ENCODE measurements around the gene EXOSC10. TPM values are rescaled to one million over a fixed set of nuclear protein-coding genes. Genes with fewer than 3 reads are reported as not detected.

Gene EXOSC10
- total and polyA plus RNA-seq, 12 donors: 25.5 to 107 (median 41.1) TPM

DNA sequence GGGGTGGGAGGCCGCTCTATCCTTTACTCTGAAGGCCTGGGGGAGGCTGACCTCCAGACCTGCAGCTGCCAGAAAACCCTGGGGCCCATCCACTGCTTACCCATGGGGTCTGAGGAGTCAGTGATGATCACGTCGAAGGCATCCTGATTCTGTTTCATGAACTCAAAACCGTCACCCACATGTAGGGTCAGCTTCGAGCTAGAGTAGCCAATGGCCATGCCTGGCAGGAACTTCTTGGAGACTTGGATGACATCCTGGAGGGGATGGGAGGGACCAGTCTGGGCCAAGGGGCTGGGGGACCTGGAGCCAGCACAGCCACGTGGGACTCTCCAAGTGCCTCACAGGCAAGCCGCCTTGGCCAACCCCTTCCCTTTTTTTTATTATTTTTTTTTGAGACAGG is 43.2 kb downstream of the EXOSC10 start:
- no peak for TF ChIP-seq POLR2A (IDR thresholded peaks at IDR 0.05)
- TF ChIP-seq, protein P1, sequence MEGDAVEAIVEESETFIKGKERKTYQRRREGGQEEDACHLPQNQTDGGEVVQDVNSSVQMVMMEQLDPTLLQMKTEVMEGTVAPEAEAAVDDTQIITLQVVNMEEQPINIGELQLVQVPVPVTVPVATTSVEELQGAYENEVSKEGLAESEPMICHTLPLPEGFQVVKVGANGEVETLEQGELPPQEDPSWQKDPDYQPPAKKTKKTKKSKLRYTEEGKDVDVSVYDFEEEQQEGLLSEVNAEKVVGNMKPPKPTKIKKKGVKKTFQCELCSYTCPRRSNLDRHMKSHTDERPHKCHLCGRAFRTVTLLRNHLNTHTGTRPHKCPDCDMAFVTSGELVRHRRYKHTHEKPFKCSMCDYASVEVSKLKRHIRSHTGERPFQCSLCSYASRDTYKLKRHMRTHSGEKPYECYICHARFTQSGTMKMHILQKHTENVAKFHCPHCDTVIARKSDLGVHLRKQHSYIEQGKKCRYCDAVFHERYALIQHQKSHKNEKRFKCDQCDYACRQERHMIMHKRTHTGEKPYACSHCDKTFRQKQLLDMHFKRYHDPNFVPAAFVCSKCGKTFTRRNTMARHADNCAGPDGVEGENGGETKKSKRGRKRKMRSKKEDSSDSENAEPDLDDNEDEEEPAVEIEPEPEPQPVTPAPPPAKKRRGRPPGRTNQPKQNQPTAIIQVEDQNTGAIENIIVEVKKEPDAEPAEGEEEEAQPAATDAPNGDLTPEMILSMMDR (IDR thresholded peaks at IDR 0.05): no peak
- Histone ChIP-seq H3K36me3 (replicated peaks in 1 of 2) (peaks cover 0 to 23% of the 10 kb centered on the region in 2 donors), H3K27ac (no peak overlapping the region), H3K4me3 (no peak overlapping the region), H3K4me1 (replicated peaks in 1 of 2) (peaks cover 15 to 20% of the 10 kb centered on the region in 2 donors), H3K9me3 (replicated peaks in 1 of 3) (no peaks in the 10 kb centered on the region), H3K27me3 (no peaks in the 10 kb centered on the region)
- 91 to 97% (median 93%) methylated on average over 6 to 7 of the region's 7 CpGs for WGBS, 4 donors
- no peak for DNase-seq
- intact Hi-C loops (cut with DNase I): no loop called here

DNA sequence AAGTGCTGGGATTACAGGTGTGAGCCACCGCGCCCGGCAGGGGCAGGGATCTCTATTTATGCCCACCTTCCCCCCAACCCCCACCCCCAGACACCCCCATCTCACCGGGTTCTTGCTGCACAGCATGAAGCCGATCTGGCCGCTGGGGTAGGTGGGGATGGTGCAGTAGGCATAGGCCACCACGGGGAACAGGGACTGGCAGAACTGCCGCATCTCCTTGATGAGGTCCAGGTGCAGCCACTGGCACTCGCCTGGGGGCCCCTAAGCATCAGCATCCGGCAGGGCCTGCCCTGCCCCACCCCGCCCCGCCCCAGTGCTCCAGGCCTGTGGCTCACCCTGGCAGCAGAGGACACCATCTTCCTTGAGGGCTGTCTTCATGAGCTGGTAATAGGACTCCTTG is 44.0 kb downstream of the EXOSC10 start:
- no peak overlapping the region for H3K27ac ChIP-seq
- 90 to 96% (median 92%) methylated on average over 4 to 12 of the region's 12 CpGs for WGBS, 4 donors
- H3K4me1 ChIP-seq (replicated peaks in 1 of 2): peaks cover 10 to 12% of the 10 kb centered on the region in 2 donors
- no peaks in the 10 kb centered on the region for H3K9me3 ChIP-seq (replicated peaks in 1 of 3)
- no peak for TF ChIP-seq POLR2A (IDR thresholded peaks at IDR 0.05)
- TF ChIP-seq, protein P1 (IDR thresholded peaks at IDR 0.05): no peak
- H3K27me3 ChIP-seq: no peaks in the 10 kb centered on the region
- intact Hi-C loops (cut with DNase I): no loop called here
- no peak overlapping the region for H3K4me3 ChIP-seq
- DNase-seq: no peak
- peaks cover 0 to 23% of the 10 kb centered on the region in 2 donors for H3K36me3 ChIP-seq (replicated peaks in 1 of 2)

DNA sequence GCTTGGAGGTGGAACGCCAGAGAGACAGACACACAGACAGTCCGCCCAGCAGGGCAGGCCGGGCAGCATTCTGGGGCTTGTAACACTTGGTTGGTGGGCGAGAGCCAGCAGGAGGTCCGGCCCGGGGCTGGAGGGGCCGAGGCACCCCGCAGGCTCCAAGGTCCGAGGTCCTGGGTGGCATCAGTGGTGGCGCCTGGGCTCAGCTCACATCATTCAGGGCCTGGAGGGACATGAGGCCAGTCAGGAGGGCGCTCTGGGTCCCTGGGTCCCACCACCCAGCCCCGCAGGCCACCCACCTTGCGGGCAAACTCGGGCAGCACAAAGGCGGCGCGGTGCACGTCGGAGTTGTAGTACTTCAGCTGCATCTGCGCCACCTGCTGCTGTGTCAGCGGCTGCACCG is 45.0 kb downstream of the EXOSC10 start:
- 90 to 92% (median 91%) methylated on average over 9 to 22 of the region's 22 CpGs for WGBS, 4 donors
- TF ChIP-seq, protein P1 (IDR thresholded peaks at IDR 0.05): no peak
- no peak for TF ChIP-seq POLR2A (IDR thresholded peaks at IDR 0.05)
- Histone ChIP-seq H3K4me3 (no peak overlapping the region), H3K4me1 (replicated peaks in 1 of 2) (peaks cover 7 to 11% of the 10 kb centered on the region in 2 donors), H3K36me3 (replicated peaks in 1 of 2) (peaks cover 0 to 23% of the 10 kb centered on the region in 2 donors), H3K27ac (no peak overlapping the region), H3K27me3 (no peaks in the 10 kb centered on the region), H3K9me3 (replicated peaks in 1 of 3) (no peaks in the 10 kb centered on the region)
- intact Hi-C loops (cut with DNase I): no loop called here
- no peak for DNase-seq

DNA sequence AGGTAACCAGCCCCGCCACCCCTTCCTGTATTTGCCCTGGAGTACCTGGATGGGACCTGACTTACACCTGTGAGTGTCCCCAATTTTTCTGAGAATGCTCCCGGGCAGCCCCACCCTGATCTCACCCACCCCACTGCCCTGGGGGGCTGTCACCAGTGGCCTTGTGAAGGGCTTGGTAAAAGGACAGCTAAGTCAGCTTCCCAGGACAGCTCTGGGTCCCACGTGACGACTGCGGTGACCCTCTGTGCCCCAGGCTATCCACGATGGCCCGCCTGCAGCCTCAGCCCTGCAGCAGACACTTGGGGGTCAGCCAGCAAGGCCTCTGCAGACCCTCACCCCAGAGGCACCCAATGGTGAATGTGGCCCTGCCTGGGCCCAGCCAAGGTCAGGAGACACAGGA is 45.5 kb downstream of the EXOSC10 start:
- TF ChIP-seq POLR2A (IDR thresholded peaks at IDR 0.05): no peak
- TF ChIP-seq, protein P1 (IDR thresholded peaks at IDR 0.05): no peak

More for the DNA sequence above, 45.5 kb downstream of the EXOSC10 start:
- H3K4me1 ChIP-seq (replicated peaks in 1 of 2): peaks cover 5 to 8% of the 10 kb centered on the region in 2 donors
- no peaks in the 10 kb centered on the region for H3K27me3 ChIP-seq
- peaks cover 0 to 23% of the 10 kb centered on the region in 2 donors for H3K36me3 ChIP-seq (replicated peaks in 1 of 2)
- no peak for DNase-seq
- H3K4me3 ChIP-seq: no peak overlapping the region
- 87 to 89% methylated on average over 7 of the region's 7 CpGs; no CpG with 5 or more reads in 2 of the 4 donors for WGBS, 4 donors
- intact Hi-C loops (cut with DNase I): no loop called here
- H3K27ac ChIP-seq: no peak overlapping the region
- no peaks in the 10 kb centered on the region for H3K9me3 ChIP-seq (replicated peaks in 1 of 3)

Measured in adrenal gland (tissue), 12 donors.